Measurements from ENCODE around the gene CENPL.
"Not testable (repeated sequence)": the region's sequence is repeated elsewhere in the genome, so short reads cannot be mapped to it uniquely, and the experiment has no call there.

CENPL gene

GRCh38 chr1:173863224-173864161 lies 38.8 kb upstream of the CENPL start:
- in situ Hi-C loops (cut with MboI; ENCODE audit: low pct_unique_long_range_greater_than_20kb, low sequenced_read_pairs, unreplicated experiment): no loop called here
- no peak for DNase-seq (ENCODE audit: low spot score)
- TF ChIP-seq CTCF (IDR thresholded peaks at IDR 0.05; ENCODE audit: extremely low read depth, insufficient read depth, missing control alignments): no peak

- DNase-seq (ENCODE audit: low spot score): no peak
- TF ChIP-seq CTCF (IDR thresholded peaks at IDR 0.05; ENCODE audit: extremely low read depth, insufficient read depth, missing control alignments): no peak
Observed at GRCh38 chr1:173862769-173863223, 38.1 kb upstream of the CENPL start.

GRCh38 chr1:173862146-173862768 lies 37.6 kb upstream of the CENPL start:
- in situ Hi-C loops (cut with MboI; ENCODE audit: low pct_unique_long_range_greater_than_20kb, low sequenced_read_pairs, unreplicated experiment); DNase-seq (ENCODE audit: low spot score): not testable (repeated sequence)

More at GRCh38 chr1:173862769-173863223, 38.1 kb upstream of the CENPL start:
- in situ Hi-C loops (cut with MboI; ENCODE audit: low pct_unique_long_range_greater_than_20kb, low sequenced_read_pairs, unreplicated experiment): no loop called here

GRCh38 chr1:173861731-173862145 lies 37.1 kb upstream of the CENPL start:
- in situ Hi-C loops (cut with MboI; ENCODE audit: low pct_unique_long_range_greater_than_20kb, low sequenced_read_pairs, unreplicated experiment): no loop called here
- no peak for TF ChIP-seq CTCF (IDR thresholded peaks at IDR 0.05; ENCODE audit: extremely low read depth, insufficient read depth, missing control alignments)
- DNase-seq (ENCODE audit: low spot score): no peak

GRCh38 chr1:173860065-173860464 lies 35.4 kb upstream of the CENPL start:
- DNase-seq (ENCODE audit: low spot score): no peak
- in situ Hi-C loops (cut with MboI; ENCODE audit: low pct_unique_long_range_greater_than_20kb, low sequenced_read_pairs, unreplicated experiment): no loop called here

GRCh38 chr1:173859547-173859946 lies 34.9 kb upstream of the CENPL start:
- in situ Hi-C loops (cut with MboI; ENCODE audit: low pct_unique_long_range_greater_than_20kb, low sequenced_read_pairs, unreplicated experiment); DNase-seq (ENCODE audit: low spot score): not testable (repeated sequence)

More at GRCh38 chr1:173860065-173860464, 35.4 kb upstream of the CENPL start:
- TF ChIP-seq CTCF (IDR thresholded peaks at IDR 0.05; ENCODE audit: extremely low read depth, insufficient read depth, missing control alignments): no peak

- TF ChIP-seq CTCF (IDR thresholded peaks at IDR 0.05; ENCODE audit: extremely low read depth, insufficient read depth, missing control alignments): no peak
- in situ Hi-C loops (cut with MboI; ENCODE audit: low pct_unique_long_range_greater_than_20kb, low sequenced_read_pairs, unreplicated experiment): no loop called here
- no peak for DNase-seq (ENCODE audit: low spot score)
Observed at GRCh38 chr1:173857363-173857917, 32.8 kb upstream of the CENPL start.

Measured in GM13977 (cell line).